B cell (primary cell): ENCODE results near the gene MRPL28. TPM values are rescaled to one million over a fixed set of nuclear protein-coding genes. Genes with fewer than 3 reads are reported as not detected.
"Not testable (repeated sequence)": the region's sequence is repeated elsewhere in the genome, so short reads cannot be mapped to it uniquely, and the experiment has no call there.

Source experiments
- ATAC-seq: fragments of 200-7000 bp; cut with Tn5 transposase; one replicate; pipeline ENCODE4 v1.10.0; 2021; ENCODE audit warnings: low read depth, mild to moderate bottlenecking, moderate number of reproducible peaks, moderate library complexity
- CTCF ChIA-PET: fragments of 350-600 bp; sonication (Branson Sonifier 250); formaldehyde crosslinking; loops from one replicate; lab custom pipeline; 2021; ENCODE audit warnings: antibody characterized with exemption, inconsistent platforms; lab: Charles Lee
- POLR2A ChIA-PET: fragments of 350-600 bp; sonication (Branson Sonifier 250); formaldehyde crosslinking; loops from one replicate; lab custom pipeline; 2021; ENCODE audit warnings: antibody characterized with exemption; lab: Charles Lee
- DNase-seq: peaks from one replicate; pipeline ENCODE4 v3.0.0; 2013
- H2AFZ ChIP-seq: 2 replicates; pipeline ENCODE4 v1.6.1; 2012; ENCODE audit warnings: mild to moderate bottlenecking, low read depth, low read length; ENCODE audit not compliant: insufficient read depth, poor library complexity, severe bottlenecking
- H3K27ac ChIP-seq, 2 donors: 1 replicate in 1 of 2; 2 replicates in 1 of 2; pipeline ENCODE4 v1.5.1; 2012 to 2013; ENCODE audit warnings: low read length in 2 of 2, mild to moderate bottlenecking in 2 of 2, moderate library complexity in 1 of 2
- H3K27me3 ChIP-seq, 4 experiments: fragments of 200-600 bp in 1 of 4; sonication (generic) in 1 of 4; replicated peaks in 1 of 4; 1 replicate in 2 of 4; 2 replicates in 2 of 4; pipeline versions ENCODE4 v1.6.1 to v1.7.0; 2013 to 2016; ENCODE audit warnings: low read length in 3 of 4, mild to moderate bottlenecking in 2 of 4, mixed read lengths in 1 of 4, moderate library complexity in 1 of 4; ENCODE audit not compliant: insufficient read depth in 4 of 4, control insufficient read depth in 3 of 4; ENCODE audit errors: control extremely low read depth in 1 of 4
- H3K36me3 ChIP-seq, 2 experiments: replicated peaks in 1 of 2; 1 replicate in 1 of 2; 2 replicates in 1 of 2; pipeline versions ENCODE4 v1.6.1 to v1.7.1; 2013; ENCODE audit warnings: low read length in 1 of 2; ENCODE audit not compliant: insufficient read depth in 2 of 2, control insufficient read depth in 1 of 2; ENCODE audit errors: control extremely low read depth in 1 of 2, extremely low read depth in 1 of 2
- H3K4me1 ChIP-seq, 2 donors: fragments of 200-600 bp in 1 of 2; sonication (generic) in 1 of 2; 1 replicate in 1 of 2; 2 replicates in 1 of 2; pipeline versions ENCODE4 v1.5.1 to v1.6.1; 2013 to 2017; ENCODE audit warnings: low read length in 2 of 2; ENCODE audit not compliant: control insufficient read depth in 2 of 2, insufficient read depth in 2 of 2
- H3K4me2 ChIP-seq: replicated peaks from 2 replicates; pipeline ENCODE3; 2012; ENCODE audit warnings: mild to moderate bottlenecking, low read depth, low read length; ENCODE audit not compliant: poor library complexity, severe bottlenecking
- H3K4me3 ChIP-seq, 5 experiments: fragments of 200-600 bp in 1 of 5; sonication (generic) in 1 of 5; 1 replicate in 3 of 5; 2 replicates in 2 of 5; pipeline versions ENCODE4 v1.5.1 to v1.7.0; 2011 to 2016; ENCODE audit warnings: low read length in 4 of 5, mild to moderate bottlenecking in 4 of 5, low read depth in 2 of 5, control low read depth in 1 of 5, moderate library complexity in 1 of 5; ENCODE audit not compliant: insufficient read depth in 1 of 5; ENCODE audit errors: control extremely low read depth in 1 of 5, extremely low read depth in 1 of 5
- H3K79me2 ChIP-seq: fragments of 200-600 bp; sonication (generic); one replicate; pipeline ENCODE4 v1.6.0; 2016; ENCODE audit warnings: low read length; ENCODE audit not compliant: control insufficient read depth, insufficient read depth
- H3K9ac ChIP-seq: fragments of 200-600 bp; sonication (generic); 2 replicates; pipeline ENCODE4 v1.6.1; 2017; ENCODE audit warnings: mild to moderate bottlenecking, low read length, moderate library complexity
- H3K9me3 ChIP-seq, 3 donors: one replicate each; pipeline versions ENCODE4 v1.6.1 to v1.7.1; 2013; ENCODE audit warnings: low read length in 2 of 3; ENCODE audit not compliant: control insufficient read depth in 2 of 3, insufficient read depth in 1 of 3; ENCODE audit errors: control extremely low read depth in 1 of 3
- H4K20me1 ChIP-seq: 2 replicates; pipeline ENCODE4 v1.6.0; 2012; ENCODE audit warnings: mild to moderate bottlenecking, low read length; ENCODE audit not compliant: insufficient read depth, control insufficient read depth, poor library complexity, severe bottlenecking
- H3K27ac Mint-ChIP-seq: one replicate; pipeline ENCODE4 v1.8.0; 2021; ENCODE audit warnings: mixed read lengths
- H3K27me3 Mint-ChIP-seq: one replicate; pipeline ENCODE4 v1.8.0; 2021; ENCODE audit warnings: mixed read lengths
- H3K4me1 Mint-ChIP-seq: one replicate; pipeline ENCODE4 v1.8.0; 2021; ENCODE audit warnings: mixed read lengths
- H3K4me3 Mint-ChIP-seq: one replicate; pipeline ENCODE4 v1.8.0; 2021; ENCODE audit warnings: mixed read lengths
- H3K9me3 Mint-ChIP-seq: one replicate; pipeline ENCODE4 v1.8.0; 2022; ENCODE audit warnings: mixed read lengths; ENCODE audit not compliant: insufficient read depth
- CTCF ChIP-seq: fragments of 200-600 bp; IDR thresholded peaks from one replicate; pipeline ENCODE4 v1.8.0; 2022; ENCODE audit warnings: antibody characterized with exemption, mild to moderate bottlenecking
- EZH2 ChIP-seq: IDR thresholded peaks from 2 replicates; pipeline ENCODE4 v1.6.1; 2012; ENCODE audit warnings: borderline replicate concordance, low read depth, mild to moderate bottlenecking, moderate library complexity, low read length; ENCODE audit not compliant: insufficient read depth, poor library complexity, severe bottlenecking
- WGBS: methylation state at CpG from one replicate; pipeline ENCODE4 v1.1.5; 2013; ENCODE audit warnings: missing lambda C conversion rate; ENCODE audit not compliant: insufficient coverage; 5-methylcytosine and 5-hydroxymethylcytosine counted together
- intact Hi-C: fragments of 100-400 bp; cut with micrococcal nuclease; formaldehyde crosslinking; loops from one replicate; pipeline ENCODE4 v1.10.0; 2022
- polyA minus RNA-seq: library from RNA; depleted of rRNA, polyadenylated mRNA; stranded (reverse); fragments of >200 nt; gene quantifications from 2 replicates; pipeline ENCODE4 v1.2.3, GENCODE V29; 2012
- polyA plus RNA-seq: library from polyadenylated mRNA; depleted of rRNA; stranded (reverse); fragments of >200 nt; gene quantifications from 2 replicates; pipeline ENCODE4 v1.2.3, GENCODE V29; 2012
- total RNA-seq, 2 donors: library from RNA; stranded (reverse); fragments of 120-200 nt in 1 of 2; gene quantifications; 1 replicate in 1 of 2; 2 replicates in 1 of 2; pipeline versions ENCODE4 v1.2.3 to v1.2.4, GENCODE V29; 2013 to 2022

The MRPL28 gene
- total RNA-seq: 44.3 and 45.1 TPM in 2 replicates
- 39.8 TPM for total RNA-seq (2013)
- polyA plus RNA-seq: 47.7 and 67.7 TPM in 2 replicates
- 39.3 and 39.4 TPM in 2 replicates for polyA minus RNA-seq

GRCh38 chr16:370443-370842 lies at the start of gene MRPL28:
TSS of gene MRPL28 (minus strand) at chr16:370538. CDS start at chr16:370218, 320 bp downstream.
- no peaks in the 10 kb centered on the region for H3K79me2 ChIP-seq
- no peaks in the 10 kb centered on the region for H3K27me3 Mint-ChIP-seq
- no peaks in the 10 kb centered on the region for H3K9me3 Mint-ChIP-seq
- TF ChIP-seq EZH2: no peak
- no peak for TF ChIP-seq CTCF
- ATAC-seq (peak; percentile 99), DNase-seq (peak; percentile 95)
- H3K4me3 ChIP-seq: peak within 1 kb of the TSS in 3 of 5 experiments; percentile 31 to 47 (median 35)
- peaks cover 6 to 18% of the 10 kb centered on the region in 2 donors for H3K4me1 ChIP-seq
- POLR2A ChIA-PET: interaction anchor here (0.6 to 1.2 kb wide), 8 partner anchors 12 to 1709 kb away, joined by 3 to 11 read pairs (median 3); partner anchors contain the start of genes AXIN1, DECR2 and RAB11FIP3
- peak within 1 kb of the TSS; percentile 60 for H2AFZ ChIP-seq
- H3K27ac ChIP-seq: peak within 1 kb of the TSS; percentile 59 to 66
- H3K4me2 ChIP-seq: peak within 1 kb of the TSS; percentile 64
- H3K9ac ChIP-seq: peak within 1 kb of the TSS; percentile 35
- peaks cover 17% of the 10 kb centered on the region for H3K4me1 Mint-ChIP-seq
- peaks cover 0 to 49% of the 10 kb centered on the region in 2 experiments for H3K36me3 ChIP-seq
- peak within 1 kb of the TSS; percentile 72 for H3K27ac Mint-ChIP-seq
- peak within 1 kb of the TSS; percentile 85 for H3K4me3 Mint-ChIP-seq
- H3K27me3 ChIP-seq: no peaks in the 10 kb centered on the region
- CTCF ChIA-PET: interaction anchor here (0.6 to 1.7 kb wide), 6 partner anchors 10 to 305 kb away, joined by 3 to 8 read pairs (median 4); partner anchors contain the start of gene DECR2
- no peaks in the 10 kb centered on the region for H4K20me1 ChIP-seq
- WGBS: 0% methylated on average over 19 of the region's 30 CpGs
- intact Hi-C loops: loop anchor here (1.0 kb wide), 4 partner anchors 11 to 141 kb away; partner anchors contain the start of genes DECR2, LUC7L and PGAP6
- no peaks in the 10 kb centered on the region for H3K9me3 ChIP-seq

- H3K27ac Mint-ChIP-seq, H2AFZ ChIP-seq, H3K4me3 Mint-ChIP-seq, intact Hi-C loops, H3K27ac ChIP-seq, H3K9me3 Mint-ChIP-seq, H4K20me1 ChIP-seq, H3K9ac ChIP-seq, H3K4me2 ChIP-seq, H3K79me2 ChIP-seq, ATAC-seq, H3K4me1 Mint-ChIP-seq, DNase-seq, H3K4me3 ChIP-seq, H3K4me1 ChIP-seq, H3K36me3 ChIP-seq, H3K27me3 Mint-ChIP-seq, H3K9me3 ChIP-seq, H3K27me3 ChIP-seq: not testable (repeated sequence)
- POLR2A ChIA-PET: interaction anchor here (0.6 kb wide), 1 partner anchor 132 kb away, joined by 3 read pairs; the partner anchor contains the start of gene PDIA2
- WGBS: 100% methylated on average over 1 of the region's 3 CpGs
- CTCF ChIA-PET: interaction anchor here (0.6 kb wide), 1 partner anchor 290 kb away, joined by 4 read pairs; no protein-coding TSS in a partner anchor
Measured at GRCh38 chr16:415170-415498, 44.8 kb upstream of the MRPL28 start.
